Measurements from ENCODE around the gene RAD23B. TPM values are rescaled to one million over a fixed set of nuclear protein-coding genes. Genes with fewer than 3 reads are reported as not detected.

RAD23B gene
- total and polyA plus RNA-seq, 5 donors: 47.5 to 95.0 (median 89.5) TPM

Other genes with a start within 250 kb of the RAD23B start
- gene KLF4, start 206.5 kb downstream of the RAD23B start, total RNA-seq: 10 to 100 TPM; 37.0 to 71.6 (median 44.0) TPM
- gene KLF4, start 206.5 kb downstream of the RAD23B start, polyA plus RNA-seq: 44.1 TPM